HL-60 (cell line): ENCODE data around the gene RPL6.

Source experiments
- CTCF ChIP-seq: IDR thresholded peaks from one replicate; pipeline ENCODE4 v1.5.1; 2011; ENCODE audit warnings: low read length, control low read depth, inconsistent platforms; ENCODE audit not compliant: insufficient read depth
- POLR2AphosphoS5 ChIP-seq: IDR thresholded peaks from 2 replicates; pipeline ENCODE4 v1.6.1; 2012; ENCODE audit warnings: low read depth
- REST ChIP-seq: IDR thresholded peaks from 2 replicates; pipeline ENCODE4 v1.6.1; 2012; ENCODE audit warnings: low read depth; ENCODE audit not compliant: insufficient replicate concordance

- peak; percentile 91; the same call in 1 of the 2 replicates for TF ChIP-seq POLR2AphosphoS5
- TF ChIP-seq CTCF: no peak
- TF ChIP-seq REST: peak; percentile 15
Observed at GRCh38 chr12:112381883-112382796, 27.3 kb downstream of the RPL6 start, which contains the start of gene HECTD4.
